ENCODE measurements around the gene ABCA2.
"Not testable (repeated sequence)": the region's sequence is repeated elsewhere in the genome, so short reads cannot be mapped to it uniquely, and the experiment has no call there.

GRCh38 chr9:137033481-137033880 is 5.4 kb upstream of the ABCA2 start:
- TF ChIP-seq CTCF, POLR2A (IDR thresholded peaks at IDR 0.05): not testable (repeated sequence)

Data from esophagus squamous epithelium (tissue), 4 donors.